H9 (cell line): Measurements from ENCODE around the gene APOL5. TPM values are rescaled to one million over a fixed set of nuclear protein-coding genes. Genes with fewer than 3 reads are reported as not detected.

Experiments used
- DNase-seq: peaks from one replicate; pipeline ENCODE4 v3.0.0-alpha.2; 2017
- H2AFZ ChIP-seq: one replicate; pipeline ENCODE4 v1.6.1; 2013; ENCODE audit warnings: mild to moderate bottlenecking, low read length, control low read depth, moderate library complexity
- H2AK5ac ChIP-seq: 2 replicates; pipeline ENCODE4 v1.6.1; 2013; ENCODE audit warnings: low read length, control low read depth, mixed read lengths; ENCODE audit not compliant: insufficient read length
- H2BK120ac ChIP-seq: one replicate; pipeline ENCODE4 v1.6.1; 2013; ENCODE audit warnings: low read depth, mild to moderate bottlenecking, low read length, control low read depth, inconsistent platforms; ENCODE audit not compliant: poor library complexity, severe bottlenecking
- H2BK12ac ChIP-seq: 2 replicates; pipeline ENCODE4 v1.6.1; 2013; ENCODE audit warnings: low read length, control low read depth, mixed read lengths, low read depth; ENCODE audit not compliant: insufficient read length
- H2BK15ac ChIP-seq: 2 replicates; pipeline ENCODE4 v1.6.1; 2013; ENCODE audit warnings: low read depth, low read length, control low read depth
- H2BK20ac ChIP-seq: one replicate; pipeline ENCODE4 v1.6.1; 2013; ENCODE audit warnings: low read depth, mild to moderate bottlenecking, low read length, control low read depth, inconsistent platforms; ENCODE audit not compliant: poor library complexity, severe bottlenecking
- H2BK5ac ChIP-seq: 2 replicates; pipeline ENCODE4 v1.6.1; 2013; ENCODE audit warnings: low read length, control low read depth, mixed read lengths; ENCODE audit not compliant: insufficient read length
- H3K14ac ChIP-seq: 2 replicates; pipeline ENCODE4 v1.6.1; 2013; ENCODE audit warnings: low read length, control low read depth; ENCODE audit not compliant: insufficient read depth
- H3K18ac ChIP-seq: 2 replicates; pipeline ENCODE4 v1.6.1; 2013; ENCODE audit warnings: low read depth, mild to moderate bottlenecking, mixed read lengths, low read length, control low read depth; ENCODE audit not compliant: insufficient read length
- H3K23ac ChIP-seq: 2 replicates; pipeline ENCODE4 v1.6.1; 2013; ENCODE audit warnings: low read length, control low read depth, mixed read lengths, low read depth; ENCODE audit not compliant: insufficient read length
- H3K23me2 ChIP-seq: 2 replicates; pipeline ENCODE4 v1.6.1; 2013; ENCODE audit warnings: low read depth, mild to moderate bottlenecking, mixed read lengths, low read length, control low read depth; ENCODE audit not compliant: insufficient read length, poor library complexity, severe bottlenecking
- H3K27ac ChIP-seq: 2 replicates; pipeline ENCODE4 v1.5.1; 2013; ENCODE audit warnings: low read length, control low read depth, mixed read lengths, low read depth; ENCODE audit not compliant: insufficient read length
- H3K27me3 ChIP-seq: 2 replicates; pipeline ENCODE4 v1.6.1; 2013; ENCODE audit warnings: low read length, control low read depth, inconsistent platforms; ENCODE audit not compliant: insufficient read depth
- H3K4ac ChIP-seq: 2 replicates; pipeline ENCODE4 v1.6.1; 2013; ENCODE audit warnings: low read depth, mild to moderate bottlenecking, control low read depth, inconsistent platforms, low read length, moderate library complexity
- H3K4me1 ChIP-seq: 2 replicates; pipeline ENCODE4 v1.6.1; 2013; ENCODE audit warnings: low read length, control low read depth, inconsistent platforms; ENCODE audit not compliant: insufficient read depth
- H3K4me2 ChIP-seq: 2 replicates; pipeline ENCODE4 v1.6.1; 2013; ENCODE audit warnings: low read length, control low read depth, mixed read lengths; ENCODE audit not compliant: insufficient read length, insufficient read depth
- H3K56ac ChIP-seq: 2 replicates; pipeline ENCODE4 v1.6.1; 2013; ENCODE audit warnings: low read depth, mild to moderate bottlenecking, mixed read lengths, low read length, control low read depth; ENCODE audit not compliant: insufficient read length
- H3K79me1 ChIP-seq: 2 replicates; pipeline ENCODE4 v1.6.1; 2013; ENCODE audit warnings: low read depth, mild to moderate bottlenecking, moderate library complexity, low read length, control low read depth, inconsistent platforms; ENCODE audit not compliant: insufficient read depth, poor library complexity, severe bottlenecking
- H3K79me2 ChIP-seq: 2 replicates; pipeline ENCODE4 v1.6.1; 2013; ENCODE audit warnings: low read length, control low read depth, inconsistent platforms; ENCODE audit not compliant: insufficient read depth
- H3K9ac ChIP-seq: 2 replicates; pipeline ENCODE4 v1.6.1; 2013; ENCODE audit warnings: low read length, control low read depth, mixed read lengths; ENCODE audit not compliant: insufficient read length; ENCODE audit errors: extremely low read depth
- H3K9me3 ChIP-seq: one replicate; pipeline ENCODE4 v1.6.1; 2013; ENCODE audit warnings: low read depth, low read length, inconsistent platforms; ENCODE audit not compliant: control insufficient read depth
- H3T11ph ChIP-seq: one replicate; pipeline ENCODE4 v1.6.1; 2013; ENCODE audit warnings: mild to moderate bottlenecking, low read length, control low read depth, inconsistent platforms
- H4K20me1 ChIP-seq: one replicate; pipeline ENCODE4 v1.6.1; 2013; ENCODE audit not compliant: control insufficient read depth, insufficient read length, insufficient read depth
- H4K5ac ChIP-seq: 2 replicates; pipeline ENCODE4 v1.6.1; 2013; ENCODE audit warnings: low read depth, mild to moderate bottlenecking, mixed read lengths, low read length, control low read depth; ENCODE audit not compliant: insufficient read length
- H4K8ac ChIP-seq: replicated peaks from 2 replicates; pipeline ENCODE4 v1.6.1; 2013; ENCODE audit warnings: low read length, control low read depth, mixed read lengths, low read depth; ENCODE audit not compliant: insufficient read length
- H4K91ac ChIP-seq: 2 replicates; pipeline ENCODE4 v1.6.1; 2013; ENCODE audit warnings: low read depth, mild to moderate bottlenecking, moderate library complexity, mixed read lengths, low read length, control low read depth; ENCODE audit not compliant: insufficient read length
- H3K27ac Mint-ChIP-seq, 3 experiments: 2 replicates in 2 of 3; 3 replicates in 1 of 3; pipeline ENCODE4 v1.8.0; 2020 to 2021; ENCODE audit warnings: mixed read lengths in 3 of 3, mild to moderate bottlenecking in 1 of 3, moderate library complexity in 1 of 3
- H3K27me3 Mint-ChIP-seq: 2 replicates; pipeline ENCODE4 v1.8.0; 2021; ENCODE audit warnings: low read depth, mild to moderate bottlenecking, moderate library complexity, mixed read lengths
- H3K36me3 Mint-ChIP-seq, 3 experiments: 2 replicates in 2 of 3; 3 replicates in 1 of 3; pipeline ENCODE4 v1.8.0; 2020 to 2021; ENCODE audit warnings: low read depth in 3 of 3, mixed read lengths in 3 of 3; ENCODE audit not compliant: insufficient read depth in 1 of 3
- H3K4me1 Mint-ChIP-seq, 2 experiments: 2 replicates each; pipeline ENCODE4 v1.8.0; 2020; ENCODE audit warnings: mixed read lengths in 2 of 2
- H3K4me3 Mint-ChIP-seq, 2 experiments: 2 replicates in 1 of 2; 3 replicates in 1 of 2; pipeline ENCODE4 v1.8.0; 2020 to 2021; ENCODE audit warnings: mild to moderate bottlenecking in 2 of 2, mixed read lengths in 2 of 2, moderate library complexity in 1 of 2
- H3K9me3 Mint-ChIP-seq, 2 experiments: 2 replicates in 1 of 2; 3 replicates in 1 of 2; pipeline ENCODE4 v1.8.0; 2020; ENCODE audit warnings: mild to moderate bottlenecking in 2 of 2, mixed read lengths in 2 of 2, moderate library complexity in 1 of 2
- CTCF ChIP-seq: fragments of 200-600 bp; sonication (generic); conservative IDR thresholded peaks from 3 replicates; pipeline ENCODE4 v1.8.0; 2021; ENCODE audit warnings: antibody characterized with exemption, mild to moderate bottlenecking
- WGBS: extraction: QIAGEN DNeasy Blood & Tissue Kit; methylation state at CpG from one replicate; pipeline ENCODE4 v1.1.7; 2013; ENCODE audit warnings: missing lambda C conversion rate, low lambda C conversion rate, mixed read lengths; ENCODE audit not compliant: insufficient read length; ENCODE audit errors: extremely low coverage; 5-methylcytosine and 5-hydroxymethylcytosine counted together
- total RNA-seq: library from RNA; stranded (reverse); gene quantifications from 2 replicates; pipeline ENCODE4 v1.2.1, GENCODE V29; 2021

Gene APOL5
- total RNA-seq, 1 experiment from 2014 or later = not detected

GRCh38 chr22:35712672-35713071 lies 5.0 kb upstream of the APOL5 start:
- Histone ChIP-seq H4K20me1 (no peaks in the 10 kb centered on the region), H2BK20ac (no peak overlapping the region), H2BK15ac (no peak overlapping the region), H2AFZ (no peak overlapping the region), H3K27ac (no peak overlapping the region), H2AK5ac (no peak overlapping the region), H3K79me1 (no peaks in the 10 kb centered on the region), H3K23ac (no peak overlapping the region), H3K9me3 (no peaks in the 10 kb centered on the region), H3K4me2 (no peak overlapping the region), H3T11ph (no peak overlapping the region), H3K4ac (no peak overlapping the region), H3K14ac (no peak overlapping the region), H3K27me3 (no peaks in the 10 kb centered on the region), H4K91ac (no peak overlapping the region), H4K8ac (no peak overlapping the region), H3K23me2 (no peaks in the 10 kb centered on the region), H2BK5ac (no peak overlapping the region), H3K4me1 (no peaks in the 10 kb centered on the region), H4K5ac (no peak overlapping the region), H3K9ac (no peak overlapping the region), H2BK12ac (no peak overlapping the region), H3K56ac (no peak overlapping the region), H2BK120ac (no peak overlapping the region), H3K18ac (no peak overlapping the region), H3K79me2 (no peaks in the 10 kb centered on the region)
- Mint-ChIP-seq H3K9me3 (peaks cover 10 to 12% of the 10 kb centered on the region in 2 experiments; a peak in 4 of 5 replicates), H3K36me3 (peaks cover 0 to 7% (median 0%) of the 10 kb centered on the region in 3 experiments; a peak in 2 of 7 replicates), H3K4me3 (no peak overlapping the region), H3K27me3 (peaks cover 5% of the 10 kb centered on the region), H3K4me1 (peaks cover 0 to 5% of the 10 kb centered on the region in 2 experiments; a peak in 1 of 4 replicates), H3K27ac (no peak overlapping the region)
- no CpG with 5 or more reads among the region's 2 CpGs for WGBS
- DNase-seq = no peak
- TF ChIP-seq CTCF = peak; percentile 49
